GM23338 (cell line): ENCODE data around the gene PTPN9.

Experiments used
- CREB1 ChIP-seq: fragments of 250-450 bp; sonication (Bioruptor Pico); IDR thresholded peaks from 2 replicates; pipeline ENCODE4 v1.5.0; 2020; ENCODE audit warnings: low read depth, mild to moderate bottlenecking, moderate library complexity
- CTCF ChIP-seq, 2 experiments: fragments of 200-600 bp in 1 of 2; sonication (generic) in 1 of 2; conservative IDR thresholded peaks; 2 replicates each; pipeline versions ENCODE4 v1.5.1 to v1.6.1; 2016 to 2017; ENCODE audit warnings: antibody characterized with exemption in 2 of 2, low read depth in 2 of 2, mild to moderate bottlenecking in 2 of 2, moderate library complexity in 1 of 2
- EZH2 ChIP-seq: fragments of 200-600 bp; sonication (generic); IDR thresholded peaks from one replicate; pipeline ENCODE4 v1.8.0; 2017; ENCODE audit warnings: antibody characterized with exemption, mild to moderate bottlenecking, low read depth; ENCODE audit not compliant: unreplicated experiment
- EZH2phosphoT487 ChIP-seq: fragments of 200-600 bp; sonication (generic); IDR thresholded peaks from one replicate; pipeline ENCODE4 v1.8.1; 2018; ENCODE audit warnings: antibody characterized with exemption; ENCODE audit not compliant: unreplicated experiment
- JUNB ChIP-seq: IDR thresholded peaks from one replicate; pipeline ENCODE4 v1.6.1; 2016; ENCODE audit warnings: antibody characterized with exemption; ENCODE audit not compliant: unreplicated experiment
- POLR2AphosphoS5 ChIP-seq: IDR thresholded peaks from 2 replicates; pipeline ENCODE4 v1.6.1; 2016; ENCODE audit warnings: antibody characterized with exemption, low read depth
- REST ChIP-seq: IDR thresholded peaks from one replicate; pipeline ENCODE4 v1.6.1; 2018; ENCODE audit warnings: antibody characterized with exemption; ENCODE audit not compliant: unreplicated experiment
- STAT1 ChIP-seq: IDR thresholded peaks from one replicate; pipeline ENCODE4 v1.6.1; 2016; ENCODE audit warnings: antibody characterized with exemption; ENCODE audit not compliant: unreplicated experiment
- ZNF331 ChIP-seq: fragments of 250-450 bp; sonication (Bioruptor Pico); IDR thresholded peaks from 2 replicates; pipeline ENCODE4 v1.5.0; 2020; ENCODE audit warnings: low read depth, mild to moderate bottlenecking, moderate library complexity

- TF ChIP-seq CTCF (conservative IDR thresholded peaks at IDR 0.05; ENCODE audit: low read depth in 2 of 2), result no peak
- TF ChIP-seq EZH2, result no peak
- no peak for TF ChIP-seq POLR2AphosphoS5
- no peak for TF ChIP-seq REST
- no peak for TF ChIP-seq EZH2phosphoT487
- TF ChIP-seq JUNB, result no peak
- TF ChIP-seq ZNF331 (CRISPR knock-in tag), result no peak
- no peak for TF ChIP-seq CREB1 (CRISPR knock-in tag)
- no peak for TF ChIP-seq STAT1
Observed at GRCh38 chr15:75460646-75461045, 118.5 kb downstream of the PTPN9 start.
